Urinary bladder (tissue), 4 donors: Measurements from ENCODE around the gene S100A14. TPM values are rescaled to one million over a fixed set of nuclear protein-coding genes. Genes with fewer than 3 reads are reported as not detected.
"Not testable (repeated sequence)": the region's sequence is repeated elsewhere in the genome, so short reads cannot be mapped to it uniquely, and the experiment has no call there.

Experiments
- DNase-seq: peaks from one replicate; pipeline ENCODE4 v3.0.0-alpha.2; 2015; ENCODE audit errors: extremely low spot score
- H3K27ac ChIP-seq: one replicate; pipeline ENCODE4 v1.5.1; 2013; ENCODE audit warnings: low read depth, mild to moderate bottlenecking, moderate library complexity
- H3K36me3 ChIP-seq: one replicate; pipeline ENCODE4 v1.6.1; 2013; ENCODE audit warnings: mild to moderate bottlenecking, moderate library complexity; ENCODE audit not compliant: insufficient read depth
- H3K4me1 ChIP-seq: one replicate; pipeline ENCODE4 v1.6.1; 2013; ENCODE audit warnings: mild to moderate bottlenecking, moderate library complexity; ENCODE audit not compliant: insufficient read depth
- H3K4me3 ChIP-seq: one replicate; pipeline ENCODE4 v1.5.1; 2013; ENCODE audit warnings: low read depth, low read length
- WGBS: extraction: QIAGEN DNeasy Blood & Tissue Kit; methylation state at CpG from one replicate; pipeline ENCODE4 v1.1.7; 2013; 5-methylcytosine and 5-hydroxymethylcytosine counted together
- polyA plus RNA-seq: library from polyadenylated mRNA; stranded (reverse); fragments of 200-250 nt; gene quantifications from one replicate; pipeline ENCODE4 v1.2.3, GENCODE V29; 2013
- total RNA-seq: library from RNA; depleted of rRNA; stranded (reverse); fragments of >200 nt; gene quantifications from one replicate; pipeline ENCODE4 v1.2.3, GENCODE V29; 2014
- donor health status: healthy with polysubstance abuse.
- donor health status: healthy.

The S100A14 gene
- total and polyA plus RNA-seq, 2 donors, result 7.1 to 8.1 TPM

DNA sequence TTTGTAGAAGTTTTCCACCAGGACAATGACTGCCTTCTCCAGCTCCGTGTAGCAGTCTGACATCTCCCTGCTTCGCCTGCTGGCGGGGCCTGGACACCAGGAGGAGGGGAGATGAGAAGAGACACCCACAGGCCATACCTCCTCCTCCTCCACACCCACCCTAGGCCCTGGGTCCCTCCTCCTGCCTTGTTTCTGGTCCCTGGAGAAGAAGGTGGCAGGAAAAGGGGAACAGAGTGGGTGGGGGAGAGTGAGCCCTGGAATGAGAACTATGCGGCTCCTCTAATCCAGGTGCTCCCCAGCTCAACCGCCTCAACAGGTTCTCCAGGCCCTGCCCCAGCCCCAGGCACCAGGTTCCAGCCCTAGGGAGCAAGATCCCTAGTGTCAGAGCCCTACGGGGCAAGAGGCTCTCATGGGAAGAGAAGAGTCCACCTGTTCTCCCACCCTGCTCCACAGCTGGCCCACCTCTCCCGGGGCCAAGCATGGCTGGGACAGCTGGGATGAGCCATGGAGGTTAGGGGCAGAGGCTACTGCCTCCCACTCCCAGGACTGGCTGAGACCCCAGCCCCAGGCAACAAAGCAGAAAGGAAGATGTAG is 7.9 kb downstream of the S100A14 start:
- DNase-seq, result no peak
- WGBS, result 77% methylated on average over 7 of the region's 7 CpGs

DNA sequence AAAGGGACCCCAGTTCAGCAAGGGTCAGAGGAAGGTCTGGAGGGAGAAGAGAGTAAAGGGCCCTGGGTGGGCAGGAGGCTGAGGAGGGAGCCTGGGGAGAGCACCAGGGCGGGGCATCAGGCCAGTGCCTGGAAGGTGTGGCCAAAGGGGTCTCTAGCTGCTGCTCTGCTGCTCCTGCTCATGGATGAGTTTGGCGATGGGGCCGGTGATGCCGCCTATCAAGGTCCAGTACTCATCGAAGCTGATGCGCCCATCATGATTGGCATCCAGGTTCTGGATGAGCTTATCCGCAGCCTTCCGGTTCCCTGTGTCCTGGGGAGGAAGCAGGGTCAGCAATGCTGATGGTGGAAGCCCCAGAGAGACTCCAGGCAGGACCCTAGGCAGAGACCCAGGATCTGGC is 8.7 kb downstream of the S100A14 start:
- Histone ChIP-seq H3K27ac (no peak overlapping the region), H3K4me3 (no peak overlapping the region), H3K4me1 (no peaks in the 10 kb centered on the region), H3K36me3 (no peaks in the 10 kb centered on the region)
- WGBS, result 95% methylated on average over 8 of the region's 8 CpGs
- no peak for DNase-seq

More for the DNA sequence above, 7.9 kb downstream of the S100A14 start:
- Histone ChIP-seq H3K4me3 (no peak overlapping the region), H3K36me3 (no peaks in the 10 kb centered on the region), H3K27ac (peak overlapping the region; percentile 33), H3K4me1 (no peaks in the 10 kb centered on the region)

DNA sequence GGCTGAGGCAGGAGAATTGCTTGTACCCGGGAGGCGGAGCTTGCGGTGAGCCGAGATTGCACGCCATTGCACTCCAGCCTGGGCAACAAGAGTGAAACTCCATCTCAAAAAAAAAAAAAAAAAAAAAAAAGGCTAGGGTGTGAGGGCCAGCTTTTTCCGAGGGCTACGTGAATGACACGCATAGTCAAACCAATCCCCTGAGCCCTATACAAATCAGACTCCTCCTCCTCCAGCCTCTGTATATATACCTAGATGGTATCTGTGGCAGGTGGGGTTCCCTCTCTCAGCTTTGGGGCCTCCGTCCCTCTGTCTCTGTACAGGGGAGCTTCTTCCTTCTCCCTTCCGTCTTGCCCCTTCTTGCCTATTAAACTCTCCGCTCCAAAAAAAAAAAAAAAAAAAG is 9.9 kb downstream of the S100A14 start:
- Histone ChIP-seq H3K4me1 (no peaks in the 10 kb centered on the region), H3K36me3 (no peaks in the 10 kb centered on the region), H3K4me3 (no peak overlapping the region), H3K27ac (no peak overlapping the region)
- no peak for DNase-seq
- 90% methylated on average over 11 of the region's 11 CpGs for WGBS

DNA sequence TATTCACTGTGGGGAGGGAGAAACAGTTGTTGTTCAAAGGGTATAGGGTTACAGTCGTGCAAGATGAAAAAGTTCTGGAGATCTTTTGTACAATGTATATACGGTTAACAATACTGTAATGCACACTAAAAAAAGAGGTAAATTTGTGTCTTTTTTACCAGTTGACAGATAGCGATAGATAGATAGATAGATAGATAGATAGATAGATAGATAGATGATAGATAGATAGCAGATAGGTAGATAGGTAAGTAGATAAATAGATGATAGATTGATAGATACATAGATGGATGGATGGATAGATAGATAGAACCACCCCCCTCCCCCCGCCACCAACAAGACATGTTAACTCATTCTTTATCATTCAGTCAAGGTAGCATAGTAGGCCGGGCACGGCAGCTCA is 13.4 kb downstream of the S100A14 start:
- 90% methylated on average over 6 of the region's 6 CpGs for WGBS

DNA sequence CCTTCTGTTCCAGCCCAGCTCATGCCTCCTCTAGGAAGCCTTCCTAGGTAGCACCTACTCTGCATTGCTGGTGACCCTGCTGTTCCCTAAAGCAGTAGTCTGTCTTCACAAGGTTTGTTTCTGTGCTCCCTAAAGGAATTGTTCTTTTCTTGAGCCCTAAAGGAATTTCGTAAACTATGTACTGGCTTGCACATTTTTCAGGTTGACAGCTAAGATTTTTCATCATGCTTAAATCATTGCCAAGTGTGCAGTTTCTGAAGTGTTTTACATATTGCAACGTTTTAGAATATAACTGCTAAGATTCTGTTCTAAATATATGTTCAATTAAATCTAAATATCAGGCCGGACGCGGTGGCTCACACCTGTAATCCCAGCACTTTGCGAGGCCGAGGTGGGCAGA is 16.3 kb downstream of the S100A14 start:
- WGBS, result 90% methylated on average over 7 of the region's 7 CpGs
- no peaks in the 10 kb centered on the region for H3K36me3 ChIP-seq
- DNase-seq, result no peak
- H3K4me1 ChIP-seq, result no peaks in the 10 kb centered on the region
- no peak overlapping the region for H3K4me3 ChIP-seq
- H3K27ac ChIP-seq, result no peak overlapping the region

More for the DNA sequence above, 13.4 kb downstream of the S100A14 start:
- Histone ChIP-seq H3K36me3 (no peaks in the 10 kb centered on the region), H3K27ac (no peak overlapping the region), H3K4me3 (no peak overlapping the region), H3K4me1 (no peaks in the 10 kb centered on the region)
- no peak for DNase-seq

- H3K4me1 ChIP-seq, result no peaks in the 10 kb centered on the region
- H3K27ac ChIP-seq, result no peak overlapping the region
- 78% methylated on average over 7 of the region's 7 CpGs for WGBS
- no peak overlapping the region for H3K4me3 ChIP-seq
- no peaks in the 10 kb centered on the region for H3K36me3 ChIP-seq
- DNase-seq, result no peak
These were observed 17.6 kb downstream of the S100A14 start for GRCh38 chr1:153598309-153599172.

GRCh38 chr1:153597206-153597605 is 18.9 kb downstream of the S100A14 start:
- DNase-seq, result no peak
- H3K27ac ChIP-seq, result no peak overlapping the region
- H3K4me3 ChIP-seq, result no peak overlapping the region
- no peaks in the 10 kb centered on the region for H3K4me1 ChIP-seq
- WGBS, result 92% methylated on average over 6 of the region's 6 CpGs
- H3K36me3 ChIP-seq, result no peaks in the 10 kb centered on the region

GRCh38 chr1:153592748-153593147 is 23.4 kb downstream of the S100A14 start:
- Histone ChIP-seq H3K4me3 (no peak overlapping the region), H3K36me3 (no peaks in the 10 kb centered on the region), H3K4me1 (no peaks in the 10 kb centered on the region), H3K27ac (no peak overlapping the region)
- 49% methylated on average over 4 of the region's 4 CpGs for WGBS
- DNase-seq, result no peak

DNA sequence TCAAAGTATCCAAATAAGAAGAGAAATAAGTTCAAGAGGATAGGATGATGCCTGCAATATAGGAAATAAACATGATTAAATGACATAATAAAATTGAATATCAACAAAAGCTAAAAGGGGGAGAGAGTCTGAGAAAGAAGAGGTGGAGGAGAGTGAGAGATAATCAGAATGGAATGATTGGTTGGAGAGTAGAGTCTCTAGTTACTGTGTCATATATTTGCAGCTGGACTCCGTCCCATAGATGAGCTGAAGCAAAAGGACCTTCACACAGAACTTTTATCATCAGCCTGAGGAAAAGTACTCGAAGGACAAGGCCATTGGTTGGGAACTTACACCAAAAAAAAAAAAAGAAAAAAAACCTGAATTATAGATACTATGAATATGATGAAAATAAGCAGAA is 27.6 kb downstream of the S100A14 start:
- no peaks in the 10 kb centered on the region for H3K36me3 ChIP-seq
- H3K4me1 ChIP-seq, result no peaks in the 10 kb centered on the region
- no peak overlapping the region for H3K27ac ChIP-seq
- WGBS, result 76% methylated on average over 2 of the region's 2 CpGs
- DNase-seq, result no peak
- H3K4me3 ChIP-seq, result no peak overlapping the region

DNA sequence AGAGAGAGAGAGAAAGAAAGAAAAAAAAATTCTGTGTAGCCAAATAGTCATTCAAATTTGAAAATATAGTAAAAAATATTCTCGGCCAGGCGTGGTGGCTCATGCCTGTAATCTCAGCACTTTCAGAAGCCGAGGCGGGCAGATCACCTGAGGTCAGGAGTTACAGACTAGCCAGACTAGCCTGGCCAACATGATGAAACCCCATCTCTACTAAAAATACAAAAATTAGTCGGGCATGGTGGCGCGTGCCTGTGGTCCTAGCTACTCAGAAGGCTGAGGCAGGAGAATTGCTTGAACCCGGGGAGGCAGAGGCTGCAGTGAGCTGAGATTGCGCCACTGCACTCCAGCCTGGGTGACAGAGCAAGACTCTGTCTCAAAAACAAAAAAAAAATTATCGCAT is 28.1 kb downstream of the S100A14 start:
- H3K36me3 ChIP-seq, DNase-seq, H3K27ac ChIP-seq, H3K4me1 ChIP-seq, H3K4me3 ChIP-seq: not testable (repeated sequence)
- 93% methylated on average over 10 of the region's 10 CpGs for WGBS

DNA sequence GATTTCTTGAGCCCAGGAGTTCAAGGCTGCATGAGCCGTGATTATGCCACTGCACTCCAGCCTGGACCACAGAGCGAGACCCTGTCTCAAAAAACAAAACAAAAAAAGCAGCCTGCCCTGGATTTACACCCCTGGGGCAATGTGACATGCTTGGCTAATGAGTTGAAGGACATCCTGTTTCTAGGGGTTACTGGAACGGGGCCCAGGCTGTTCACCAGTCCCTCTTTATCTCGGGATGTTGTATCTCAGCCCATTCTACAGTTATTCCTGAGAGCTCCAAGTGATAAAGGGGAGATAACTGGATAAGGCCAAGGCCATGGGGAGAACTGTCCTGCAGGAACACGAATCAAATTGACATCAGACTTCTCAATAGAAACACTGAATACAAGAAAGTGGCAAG is 28.8 kb downstream of the S100A14 start:
- Histone ChIP-seq H3K4me1 (no peaks in the 10 kb centered on the region), H3K27ac (no peak overlapping the region), H3K4me3 (no peak overlapping the region), H3K36me3 (no peaks in the 10 kb centered on the region)
- no peak for DNase-seq
- 62% methylated on average over 5 of the region's 5 CpGs for WGBS

DNA sequence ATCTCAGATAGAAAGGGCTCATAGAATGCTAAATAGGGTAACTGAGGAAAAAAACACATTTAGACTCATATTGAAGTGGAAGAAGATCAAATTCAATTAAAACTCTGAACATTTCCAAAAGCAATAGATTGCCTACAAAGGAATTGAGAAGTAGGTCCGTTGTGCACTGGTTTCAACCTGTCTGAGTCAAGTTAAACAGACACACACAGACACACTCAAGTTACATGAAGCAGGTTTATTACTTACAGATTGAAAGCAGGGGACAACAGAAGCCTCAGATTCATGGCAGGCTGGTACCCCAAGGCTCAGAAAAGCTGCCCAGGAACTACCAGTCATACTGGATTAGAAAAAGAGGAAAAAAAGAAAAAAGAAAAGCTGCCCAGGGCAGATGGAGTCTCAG is 29.8 kb downstream of the S100A14 start:
- Histone ChIP-seq H3K4me3 (no peak overlapping the region), H3K36me3 (no peaks in the 10 kb centered on the region), H3K27ac (no peak overlapping the region), H3K4me1 (no peaks in the 10 kb centered on the region)
- DNase-seq, result no peak
- 34% methylated on average over 1 of the region's 1 CpG for WGBS

- no peak overlapping the region for H3K27ac ChIP-seq
- WGBS, result 89% methylated on average over 1 of the region's 1 CpG
- H3K36me3 ChIP-seq, result no peaks in the 10 kb centered on the region
- no peaks in the 10 kb centered on the region for H3K4me1 ChIP-seq
- no peak overlapping the region for H3K4me3 ChIP-seq
- no peak for DNase-seq
These were observed 31.1 kb downstream of the S100A14 start for GRCh38 chr1:153585006-153585405.

GRCh38 chr1:153583976-153584375 is 32.1 kb downstream of the S100A14 start:
- no peak overlapping the region for H3K27ac ChIP-seq
- no peak overlapping the region for H3K4me3 ChIP-seq
- WGBS, result 85% methylated on average over 2 of the region's 2 CpGs
- no peaks in the 10 kb centered on the region for H3K36me3 ChIP-seq
- H3K4me1 ChIP-seq, result no peaks in the 10 kb centered on the region
- no peak for DNase-seq
